Measurements from ENCODE around the gene UGT1A10. TPM values are rescaled to one million over a fixed set of nuclear protein-coding genes. Genes with fewer than 3 reads are reported as not detected.

The UGT1A10 gene
- total RNA-seq, 1 donor from 2014 or later, result not detected

DNA sequence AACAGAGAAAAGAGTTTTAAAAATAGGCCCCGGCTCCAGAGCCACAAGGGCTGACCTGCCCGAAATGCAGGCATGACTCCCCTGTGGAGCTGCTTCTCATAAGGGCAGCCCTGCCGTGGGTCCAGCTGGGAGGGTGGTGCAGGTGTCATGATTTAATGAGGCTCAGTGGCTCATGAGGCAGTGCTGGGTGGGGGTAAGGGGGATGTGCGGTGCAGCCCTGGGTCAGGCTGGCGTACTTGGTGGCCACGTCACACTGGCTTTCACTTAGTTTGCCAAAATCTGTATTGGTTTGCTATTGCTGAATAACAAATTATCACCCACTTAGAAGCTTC is 184.5 kb downstream of the UGT1A10 start:
- TF ChIP-seq, protein P1, sequence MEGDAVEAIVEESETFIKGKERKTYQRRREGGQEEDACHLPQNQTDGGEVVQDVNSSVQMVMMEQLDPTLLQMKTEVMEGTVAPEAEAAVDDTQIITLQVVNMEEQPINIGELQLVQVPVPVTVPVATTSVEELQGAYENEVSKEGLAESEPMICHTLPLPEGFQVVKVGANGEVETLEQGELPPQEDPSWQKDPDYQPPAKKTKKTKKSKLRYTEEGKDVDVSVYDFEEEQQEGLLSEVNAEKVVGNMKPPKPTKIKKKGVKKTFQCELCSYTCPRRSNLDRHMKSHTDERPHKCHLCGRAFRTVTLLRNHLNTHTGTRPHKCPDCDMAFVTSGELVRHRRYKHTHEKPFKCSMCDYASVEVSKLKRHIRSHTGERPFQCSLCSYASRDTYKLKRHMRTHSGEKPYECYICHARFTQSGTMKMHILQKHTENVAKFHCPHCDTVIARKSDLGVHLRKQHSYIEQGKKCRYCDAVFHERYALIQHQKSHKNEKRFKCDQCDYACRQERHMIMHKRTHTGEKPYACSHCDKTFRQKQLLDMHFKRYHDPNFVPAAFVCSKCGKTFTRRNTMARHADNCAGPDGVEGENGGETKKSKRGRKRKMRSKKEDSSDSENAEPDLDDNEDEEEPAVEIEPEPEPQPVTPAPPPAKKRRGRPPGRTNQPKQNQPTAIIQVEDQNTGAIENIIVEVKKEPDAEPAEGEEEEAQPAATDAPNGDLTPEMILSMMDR (IDR thresholded peaks at IDR 0.05), result no peak
- no peak for TF ChIP-seq POLR2A (IDR thresholded peaks at IDR 0.05)
- TF ChIP-seq POLR2AphosphoS5 (IDR thresholded peaks at IDR 0.05; ENCODE audit: insufficient read depth in 1 of 2, low read depth in 1 of 2), result no peak
- H3K4me1 ChIP-seq, result no peaks in the 10 kb centered on the region
- H3K4me3 ChIP-seq, result no peak overlapping the region
- no peaks in the 10 kb centered on the region for H3K9me3 ChIP-seq
- intact Hi-C loops (cut with DNase I), result no loop called here
- H3K27me3 ChIP-seq, result no peaks in the 10 kb centered on the region
- no peaks in the 10 kb centered on the region for H3K36me3 ChIP-seq
- H3K27ac ChIP-seq, result no peak overlapping the region
- DNase-seq (ENCODE audit: extremely low spot score in 2 of 2), result no peak

DNA sequence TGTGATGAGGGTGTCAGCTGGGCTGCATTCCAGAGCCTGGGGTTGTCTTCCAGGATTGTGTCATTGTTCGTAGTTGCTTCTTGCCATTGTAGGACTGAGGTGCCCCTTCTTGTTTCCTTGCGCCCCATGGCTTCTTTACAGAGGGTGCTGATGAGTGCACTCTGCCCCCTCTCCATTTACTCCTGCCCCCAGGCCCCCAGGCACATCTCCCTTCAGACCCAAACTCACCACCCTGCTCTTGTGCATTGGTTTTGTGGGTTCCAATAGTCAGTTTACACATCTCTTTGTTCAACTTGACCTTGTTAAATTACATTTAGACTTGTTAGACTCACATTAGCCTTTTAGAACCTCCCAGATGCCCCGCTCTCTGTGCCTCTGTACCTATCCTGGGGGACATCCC is 184.9 kb downstream of the UGT1A10 start:
- TF ChIP-seq POLR2AphosphoS5 (IDR thresholded peaks at IDR 0.05; ENCODE audit: insufficient read depth in 1 of 2, low read depth in 1 of 2), result no peak
- TF ChIP-seq, protein P1 (IDR thresholded peaks at IDR 0.05), result no peak
- TF ChIP-seq POLR2A (IDR thresholded peaks at IDR 0.05), result no peak
- Histone ChIP-seq H3K4me3 (no peak overlapping the region), H3K4me1 (no peaks in the 10 kb centered on the region), H3K27me3 (no peaks in the 10 kb centered on the region), H3K36me3 (no peaks in the 10 kb centered on the region), H3K27ac (no peak overlapping the region), H3K9me3 (no peaks in the 10 kb centered on the region)
- intact Hi-C loops (cut with DNase I), result no loop called here
- DNase-seq (ENCODE audit: extremely low spot score in 2 of 2), result no peak

DNA sequence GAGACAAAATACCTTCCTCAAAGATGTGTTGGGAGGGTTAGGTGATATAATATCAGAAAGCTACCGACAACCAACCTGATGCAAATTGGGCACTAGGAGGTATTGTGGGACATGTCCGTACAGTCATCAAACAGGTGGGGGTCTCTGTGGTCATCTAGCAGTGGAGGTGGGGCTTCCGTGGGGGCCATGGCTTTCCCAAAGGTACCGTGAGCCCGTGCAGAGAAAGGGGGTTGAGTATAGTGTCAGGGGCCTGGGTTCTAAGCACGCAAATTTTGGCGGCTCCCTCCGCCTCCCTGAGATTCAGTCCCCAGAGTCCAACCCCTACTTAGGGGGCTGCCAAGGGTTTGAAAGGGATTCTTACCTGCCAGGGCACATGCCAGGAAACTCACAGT is 185.5 kb downstream of the UGT1A10 start:
- TF ChIP-seq POLR2A (IDR thresholded peaks at IDR 0.05) (no peak), POLR2AphosphoS5 (IDR thresholded peaks at IDR 0.05; ENCODE audit: insufficient read depth in 1 of 2, low read depth in 1 of 2) (no peak)
- TF ChIP-seq, protein P1 (IDR thresholded peaks at IDR 0.05), result no peak
- Histone ChIP-seq H3K4me1 (no peaks in the 10 kb centered on the region), H3K4me3 (no peak overlapping the region), H3K27ac (no peak overlapping the region), H3K9me3 (no peaks in the 10 kb centered on the region), H3K27me3 (no peaks in the 10 kb centered on the region), H3K36me3 (no peaks in the 10 kb centered on the region)
- intact Hi-C loops (cut with DNase I), result no loop called here
- no peak for DNase-seq (ENCODE audit: extremely low spot score in 2 of 2)

DNA sequence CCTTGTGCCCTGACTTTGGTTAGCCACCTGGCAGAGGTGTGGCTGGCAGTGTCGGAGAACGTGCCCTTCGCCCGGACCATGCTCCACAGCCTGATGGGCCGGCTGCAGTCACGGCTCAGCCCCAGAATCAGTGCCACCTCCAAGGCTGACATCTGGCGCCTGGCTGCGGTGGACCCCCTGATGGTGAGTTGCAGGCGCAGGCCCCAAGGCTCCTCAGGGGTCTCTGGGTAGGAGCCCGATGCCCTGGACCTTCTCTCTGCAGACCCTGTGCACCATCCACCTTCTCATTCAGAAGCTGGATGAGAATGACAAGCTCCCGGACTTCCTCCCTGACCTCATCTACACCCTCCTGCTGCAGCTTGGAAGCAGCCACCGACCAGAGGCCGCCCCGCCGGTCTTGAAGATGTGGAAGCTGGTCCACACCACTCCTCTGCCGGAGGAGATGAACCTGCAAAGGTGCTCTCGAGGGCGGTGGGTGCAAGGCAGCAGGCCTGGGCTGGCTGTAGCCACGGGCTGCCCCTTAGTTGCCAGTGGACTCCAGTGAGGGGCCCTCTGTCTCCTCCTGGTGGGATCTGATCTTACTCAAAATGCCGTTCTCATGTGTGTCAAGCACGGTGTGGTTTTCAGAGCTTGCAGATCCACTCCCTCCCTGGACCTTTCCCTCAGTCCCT is 186.0 kb downstream of the UGT1A10 start:
- TF ChIP-seq, protein P1 (IDR thresholded peaks at IDR 0.05), result no peak
- no peak for TF ChIP-seq POLR2A (IDR thresholded peaks at IDR 0.05)
- no peak for TF ChIP-seq POLR2AphosphoS5 (IDR thresholded peaks at IDR 0.05; ENCODE audit: insufficient read depth in 1 of 2, low read depth in 1 of 2)
- Histone ChIP-seq H3K36me3 (no peaks in the 10 kb centered on the region), H3K27ac (no peak overlapping the region), H3K27me3 (no peaks in the 10 kb centered on the region), H3K4me1 (no peaks in the 10 kb centered on the region), H3K4me3 (no peak overlapping the region), H3K9me3 (no peaks in the 10 kb centered on the region)
- DNase-seq (ENCODE audit: extremely low spot score in 2 of 2), result no peak
- intact Hi-C loops (cut with DNase I), result no loop called here

Other genes starting within 250 kb of the UGT1A10 start
- gene USP40, start 69.7 kb upstream of the UGT1A10 start, total RNA-seq, result 50.1 TPM
- gene UGT1A8, start 18.8 kb upstream of the UGT1A10 start, total RNA-seq, result not detected
- gene UGT1A9, start 35.5 kb downstream of the UGT1A10 start, total RNA-seq, result not detected
- 4.9 TPM for gene UGT1A7, start 45.5 kb downstream of the UGT1A10 start, total RNA-seq
- 14.0 TPM for gene UGT1A6, start 56.4 kb downstream of the UGT1A10 start, total RNA-seq
- 1.2 TPM for gene UGT1A5, start 76.5 kb downstream of the UGT1A10 start, total RNA-seq
- 0.98 TPM for gene UGT1A4, start 82.3 kb downstream of the UGT1A10 start, total RNA-seq
- not detected for gene UGT1A3, start 92.6 kb downstream of the UGT1A10 start, total RNA-seq
- 0.98 TPM for gene UGT1A1, start 123.8 kb downstream of the UGT1A10 start, total RNA-seq
- not detected for gene MROH2A, start 141.9 kb downstream of the UGT1A10 start, total RNA-seq
- gene HJURP, start 218.1 kb downstream of the UGT1A10 start, total RNA-seq, result 2.2 TPM

Measured in vagina (tissue), 2 donors.